ENCODE results near the gene FOXI3.

Gene FOXI3

GRCh38 chr2:88483200-88483599 lies 30.7 kb upstream of the FOXI3 start:
- no peak for ATAC-seq
- TF ChIP-seq PATZ1 (CRISPR knock-in tag; IDR thresholded peaks at IDR 0.05; ENCODE audit: borderline replicate concordance) (no peak), CSDC2 (CRISPR knock-in tag; IDR thresholded peaks at IDR 0.05) (no peak), CREB5 (CRISPR knock-in tag; IDR thresholded peaks at IDR 0.05; ENCODE audit: low read depth) (no peak)
- TF ChIP-seq, protein P1, sequence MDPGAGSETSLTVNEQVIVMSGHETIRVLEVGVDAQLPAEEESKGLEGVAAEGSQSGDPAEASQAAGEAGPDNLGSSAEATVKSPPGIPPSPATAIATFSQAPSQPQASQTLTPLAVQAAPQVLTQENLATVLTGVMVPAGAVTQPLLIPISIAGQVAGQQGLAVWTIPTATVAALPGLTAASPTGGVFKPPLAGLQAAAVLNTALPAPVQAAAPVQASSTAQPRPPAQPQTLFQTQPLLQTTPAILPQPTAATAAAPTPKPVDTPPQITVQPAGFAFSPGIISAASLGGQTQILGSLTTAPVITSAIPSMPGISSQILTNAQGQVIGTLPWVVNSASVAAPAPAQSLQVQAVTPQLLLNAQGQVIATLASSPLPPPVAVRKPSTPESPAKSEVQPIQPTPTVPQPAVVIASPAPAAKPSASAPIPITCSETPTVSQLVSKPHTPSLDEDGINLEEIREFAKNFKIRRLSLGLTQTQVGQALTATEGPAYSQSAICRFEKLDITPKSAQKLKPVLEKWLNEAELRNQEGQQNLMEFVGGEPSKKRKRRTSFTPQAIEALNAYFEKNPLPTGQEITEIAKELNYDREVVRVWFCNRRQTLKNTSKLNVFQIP (CRISPR knock-in tag; IDR thresholded peaks at IDR 0.05; ENCODE audit: borderline replicate concordance, low read depth): no peak

GRCh38 chr2:88481691-88482336 lies 29.3 kb upstream of the FOXI3 start:
- TF ChIP-seq TOX (CRISPR knock-in tag; IDR thresholded peaks at IDR 0.05; ENCODE audit: borderline replicate concordance) (no peak), ZFP3 (CRISPR knock-in tag; IDR thresholded peaks at IDR 0.05) (no peak), RARB (CRISPR knock-in tag; IDR thresholded peaks at IDR 0.05) (no peak), ZFP30 (CRISPR knock-in tag; IDR thresholded peaks at IDR 0.05) (no peak), CSDC2 (CRISPR knock-in tag; IDR thresholded peaks at IDR 0.05) (no peak)
- TF ChIP-seq, protein P2, sequence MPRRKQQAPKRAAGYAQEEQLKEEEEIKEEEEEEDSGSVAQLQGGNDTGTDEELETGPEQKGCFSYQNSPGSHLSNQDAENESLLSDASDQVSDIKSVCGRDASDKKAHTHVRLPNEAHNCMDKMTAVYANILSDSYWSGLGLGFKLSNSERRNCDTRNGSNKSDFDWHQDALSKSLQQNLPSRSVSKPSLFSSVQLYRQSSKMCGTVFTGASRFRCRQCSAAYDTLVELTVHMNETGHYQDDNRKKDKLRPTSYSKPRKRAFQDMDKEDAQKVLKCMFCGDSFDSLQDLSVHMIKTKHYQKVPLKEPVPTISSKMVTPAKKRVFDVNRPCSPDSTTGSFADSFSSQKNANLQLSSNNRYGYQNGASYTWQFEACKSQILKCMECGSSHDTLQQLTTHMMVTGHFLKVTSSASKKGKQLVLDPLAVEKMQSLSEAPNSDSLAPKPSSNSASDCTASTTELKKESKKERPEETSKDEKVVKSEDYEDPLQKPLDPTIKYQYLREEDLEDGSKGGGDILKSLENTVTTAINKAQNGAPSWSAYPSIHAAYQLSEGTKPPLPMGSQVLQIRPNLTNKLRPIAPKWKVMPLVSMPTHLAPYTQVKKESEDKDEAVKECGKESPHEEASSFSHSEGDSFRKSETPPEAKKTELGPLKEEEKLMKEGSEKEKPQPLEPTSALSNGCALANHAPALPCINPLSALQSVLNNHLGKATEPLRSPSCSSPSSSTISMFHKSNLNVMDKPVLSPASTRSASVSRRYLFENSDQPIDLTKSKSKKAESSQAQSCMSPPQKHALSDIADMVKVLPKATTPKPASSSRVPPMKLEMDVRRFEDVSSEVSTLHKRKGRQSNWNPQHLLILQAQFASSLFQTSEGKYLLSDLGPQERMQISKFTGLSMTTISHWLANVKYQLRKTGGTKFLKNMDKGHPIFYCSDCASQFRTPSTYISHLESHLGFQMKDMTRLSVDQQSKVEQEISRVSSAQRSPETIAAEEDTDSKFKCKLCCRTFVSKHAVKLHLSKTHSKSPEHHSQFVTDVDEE (CRISPR knock-in tag; IDR thresholded peaks at IDR 0.05): no peak
- ATAC-seq: no peak

DNA sequence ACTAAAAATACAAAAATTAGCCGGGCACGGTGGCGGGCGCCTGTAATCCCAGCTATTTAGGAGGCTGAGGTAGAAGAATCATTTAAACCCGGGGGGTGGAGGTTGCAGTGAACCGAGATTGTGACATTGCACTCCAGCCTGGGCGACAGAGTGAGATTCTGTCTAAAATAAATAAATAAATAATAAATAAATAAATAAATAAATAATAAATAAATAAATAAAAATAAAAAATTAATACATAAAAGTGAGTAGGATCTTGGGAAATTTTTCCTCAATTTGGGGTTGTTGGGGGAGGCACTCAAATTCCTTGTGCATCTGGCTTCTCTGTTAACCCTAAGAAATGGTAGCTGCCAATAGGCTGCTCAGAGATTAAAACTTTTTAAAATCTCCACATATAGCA lies 20.3 kb upstream of the FOXI3 start:
- TF ChIP-seq ZFP30 (CRISPR knock-in tag; IDR thresholded peaks at IDR 0.05) (no peak), GLIS3 (CRISPR knock-in tag; IDR thresholded peaks at IDR 0.05) (no peak), ARNTL (CRISPR knock-in tag; IDR thresholded peaks at IDR 0.05; ENCODE audit: borderline replicate concordance, low read depth) (no peak), PPARA (CRISPR knock-in tag; IDR thresholded peaks at IDR 0.05; ENCODE audit: borderline replicate concordance) (no peak), ZNF8 (CRISPR knock-in tag; IDR thresholded peaks at IDR 0.05) (no peak), CSDC2 (CRISPR knock-in tag; IDR thresholded peaks at IDR 0.05) (no peak), SNAI2 (CRISPR knock-in tag; IDR thresholded peaks at IDR 0.05) (no peak), ZNF70 (CRISPR knock-in tag; IDR thresholded peaks at IDR 0.05) (no peak), TOX (CRISPR knock-in tag; IDR thresholded peaks at IDR 0.05; ENCODE audit: borderline replicate concordance) (no peak), ISL1 (CRISPR knock-in tag; IDR thresholded peaks at IDR 0.05) (no peak), TCF4 (CRISPR knock-in tag; IDR thresholded peaks at IDR 0.05; ENCODE audit: borderline replicate concordance) (no peak), CSRNP3 (CRISPR knock-in tag; IDR thresholded peaks at IDR 0.05) (no peak), BACH2 (CRISPR knock-in tag; IDR thresholded peaks at IDR 0.05; ENCODE audit: borderline replicate concordance) (no peak), OSR1 (CRISPR knock-in tag; IDR thresholded peaks at IDR 0.05) (no peak), PATZ1 (CRISPR knock-in tag; IDR thresholded peaks at IDR 0.05; ENCODE audit: borderline replicate concordance) (no peak), RARB (CRISPR knock-in tag; IDR thresholded peaks at IDR 0.05) (no peak), ESRRG (CRISPR knock-in tag; IDR thresholded peaks at IDR 0.05) (no peak)
- TF ChIP-seq, protein P2 (CRISPR knock-in tag; IDR thresholded peaks at IDR 0.05): no peak
- TF ChIP-seq, protein P1 (CRISPR knock-in tag; IDR thresholded peaks at IDR 0.05; ENCODE audit: borderline replicate concordance, low read depth): no peak
- no peak for ATAC-seq
